IPS-15b (cell line): ENCODE measurements around the gene CD4.
A peak's percentile ranks its signal among the peaks of the same experiment; 100 is the strongest.

Source experiments
- H3K27me3 ChIP-seq: one replicate; pipeline ENCODE4 v1.6.1; 2013; ENCODE audit warnings: low read length; ENCODE audit not compliant: control insufficient read depth, insufficient read depth
- H3K36me3 ChIP-seq: one replicate; pipeline ENCODE4 v1.6.1; 2013; ENCODE audit warnings: low read length; ENCODE audit not compliant: control insufficient read depth, insufficient read depth
- H3K4me1 ChIP-seq: one replicate; pipeline ENCODE4 v1.6.1; 2013; ENCODE audit warnings: mild to moderate bottlenecking, low read length; ENCODE audit not compliant: control insufficient read depth, insufficient read depth
- H3K4me3 ChIP-seq: one replicate; pipeline ENCODE4 v1.5.1; 2013; ENCODE audit warnings: low read depth, low read length
- H3K9ac ChIP-seq: one replicate; pipeline ENCODE4 v1.6.1; 2013; ENCODE audit warnings: low read depth, mild to moderate bottlenecking, low read length
- H3K9me3 ChIP-seq: one replicate; pipeline ENCODE4 v1.6.1; 2013; ENCODE audit warnings: mild to moderate bottlenecking, low read length; ENCODE audit not compliant: control insufficient read depth, insufficient read depth

Gene CD4

GRCh38 chr12:6773590-6774351 is 15.6 kb upstream of the CD4 start:
- Histone ChIP-seq H3K27me3 (peaks cover 63% of the 10 kb centered on the region), H3K36me3 (peaks cover 14% of the 10 kb centered on the region), H3K4me1 (peaks cover 16% of the 10 kb centered on the region), H3K9ac (no peak overlapping the region), H3K4me3 (peak overlapping the region; percentile 53), H3K9me3 (no peaks in the 10 kb centered on the region)

GRCh38 chr12:6774499-6775062 is 14.7 kb upstream of the CD4 start:
- H3K36me3 ChIP-seq: peaks cover 12% of the 10 kb centered on the region
- H3K9me3 ChIP-seq: no peaks in the 10 kb centered on the region
- H3K4me3 ChIP-seq: no peak overlapping the region
- H3K4me1 ChIP-seq: peaks cover 12% of the 10 kb centered on the region
- no peak overlapping the region for H3K9ac ChIP-seq
- H3K27me3 ChIP-seq: peaks cover 63% of the 10 kb centered on the region

GRCh38 chr12:6775185-6776174 is 13.8 kb upstream of the CD4 start:
- Histone ChIP-seq H3K27me3 (peaks cover 63% of the 10 kb centered on the region), H3K9me3 (no peaks in the 10 kb centered on the region), H3K4me1 (peaks cover 12% of the 10 kb centered on the region), H3K9ac (no peak overlapping the region), H3K4me3 (no peak overlapping the region), H3K36me3 (peaks cover 5% of the 10 kb centered on the region)

- Histone ChIP-seq H3K4me1 (peaks cover 13% of the 10 kb centered on the region), H3K4me3 (no peak overlapping the region), H3K36me3 (no peaks in the 10 kb centered on the region), H3K9me3 (no peaks in the 10 kb centered on the region), H3K9ac (no peak overlapping the region), H3K27me3 (peaks cover 52% of the 10 kb centered on the region)
Observed at GRCh38 chr12:6777386-6777785, 11.9 kb upstream of the CD4 start.

GRCh38 chr12:6778217-6778573 is 11.1 kb upstream of the CD4 start:
- no peaks in the 10 kb centered on the region for H3K9me3 ChIP-seq
- H3K4me1 ChIP-seq: peaks cover 11% of the 10 kb centered on the region
- H3K27me3 ChIP-seq: peaks cover 44% of the 10 kb centered on the region
- no peaks in the 10 kb centered on the region for H3K36me3 ChIP-seq
- H3K4me3 ChIP-seq: peak overlapping the region; percentile 72
- H3K9ac ChIP-seq: peak overlapping the region; percentile 54

- peak overlapping the region; percentile 72 for H3K4me3 ChIP-seq
- no peaks in the 10 kb centered on the region for H3K9me3 ChIP-seq
- no peaks in the 10 kb centered on the region for H3K36me3 ChIP-seq
- peaks cover 9% of the 10 kb centered on the region for H3K4me1 ChIP-seq
- H3K9ac ChIP-seq: peak overlapping the region; percentile 54
- H3K27me3 ChIP-seq: peaks cover 41% of the 10 kb centered on the region
Observed at GRCh38 chr12:6778574-6779550, 10.5 kb upstream of the CD4 start.

- H3K4me1 ChIP-seq: peaks cover 6% of the 10 kb centered on the region
- no peak overlapping the region for H3K9ac ChIP-seq
- H3K27me3 ChIP-seq: peaks cover 32% of the 10 kb centered on the region
- H3K9me3 ChIP-seq: no peaks in the 10 kb centered on the region
- H3K36me3 ChIP-seq: no peaks in the 10 kb centered on the region
- no peak overlapping the region for H3K4me3 ChIP-seq
Observed at GRCh38 chr12:6779708-6780432, 9.5 kb upstream of the CD4 start.

GRCh38 chr12:6780573-6780972 is 8.8 kb upstream of the CD4 start:
- Histone ChIP-seq H3K27me3 (peaks cover 25% of the 10 kb centered on the region), H3K9me3 (no peaks in the 10 kb centered on the region), H3K4me1 (peaks cover 6% of the 10 kb centered on the region), H3K9ac (no peak overlapping the region), H3K4me3 (no peak overlapping the region), H3K36me3 (no peaks in the 10 kb centered on the region)

GRCh38 chr12:6782119-6782518 is 7.2 kb upstream of the CD4 start:
- Histone ChIP-seq H3K27me3 (peaks cover 13% of the 10 kb centered on the region), H3K9ac (no peak overlapping the region), H3K36me3 (no peaks in the 10 kb centered on the region), H3K9me3 (no peaks in the 10 kb centered on the region), H3K4me1 (peaks cover 13% of the 10 kb centered on the region), H3K4me3 (no peak overlapping the region)

GRCh38 chr12:6782850-6783566 is 6.3 kb upstream of the CD4 start:
- Histone ChIP-seq H3K36me3 (no peaks in the 10 kb centered on the region), H3K4me1 (peaks cover 15% of the 10 kb centered on the region), H3K9ac (no peak overlapping the region)

More at GRCh38 chr12:6782850-6783566, 6.3 kb upstream of the CD4 start:
- H3K9me3 ChIP-seq: no peaks in the 10 kb centered on the region
- H3K27me3 ChIP-seq: peaks cover 5% of the 10 kb centered on the region
- no peak overlapping the region for H3K4me3 ChIP-seq
